Measurements from ENCODE around the gene FAM149A. TPM values are rescaled to one million over a fixed set of nuclear protein-coding genes. Genes with fewer than 3 reads are reported as not detected.

Gene FAM149A
- total RNA-seq, 1 donor from 2014 or later = not detected

DNA sequence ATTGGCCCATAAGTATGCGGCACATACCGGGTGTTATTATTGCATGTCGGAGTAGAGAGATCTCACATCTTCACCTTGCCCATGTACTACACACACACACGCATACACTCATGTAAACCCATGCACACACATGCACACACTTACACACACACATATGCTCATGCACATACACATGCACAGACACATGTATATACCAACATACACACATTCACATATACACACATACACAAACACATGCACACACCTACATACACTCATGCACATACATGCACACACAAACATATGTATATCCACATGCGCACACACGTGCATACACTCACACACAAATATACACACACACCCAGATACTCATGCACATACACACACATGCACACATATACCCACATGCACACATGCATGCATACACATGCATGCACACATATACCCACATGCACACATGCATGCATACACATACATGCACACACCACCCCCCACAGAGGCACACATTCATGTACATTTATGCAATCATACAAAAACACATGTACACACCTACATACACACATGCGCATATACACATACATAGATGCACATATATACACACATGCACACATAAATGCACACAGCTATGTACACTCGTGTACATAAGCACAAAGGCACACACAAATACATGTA, 98.1 kb downstream of the FAM149A start:
- no peak for ATAC-seq (ENCODE audit: low read depth)
- Mint-ChIP-seq H3K4me3 (no peak overlapping the region), H3K36me3 (ENCODE audit: low read depth) (no peaks in the 10 kb centered on the region), H3K27me3 (no peaks in the 10 kb centered on the region), H3K4me1 (peaks cover 23% of the 10 kb centered on the region), H3K9me3 (no peaks in the 10 kb centered on the region), H3K27ac (no peak overlapping the region)
- intact Hi-C loops (cut with micrococcal nuclease) = loop anchor here (2.0 to 5.0 kb wide), 2 partner anchors 134 to 560 kb away; partner anchors contain the start of gene TLR3
- ChIA-PET CTCF (interaction anchor here (0.9 to 1.3 kb wide), 2 partner anchors 10 to 135 kb away, joined by 3 to 8 read pairs; no protein-coding TSS in a partner anchor), POLR2A (interaction anchor here (1.1 to 1.3 kb wide), 2 partner anchors 10 to 12 kb away, joined by 4 read pairs; no protein-coding TSS in a partner anchor)
- TF ChIP-seq, protein P1, sequence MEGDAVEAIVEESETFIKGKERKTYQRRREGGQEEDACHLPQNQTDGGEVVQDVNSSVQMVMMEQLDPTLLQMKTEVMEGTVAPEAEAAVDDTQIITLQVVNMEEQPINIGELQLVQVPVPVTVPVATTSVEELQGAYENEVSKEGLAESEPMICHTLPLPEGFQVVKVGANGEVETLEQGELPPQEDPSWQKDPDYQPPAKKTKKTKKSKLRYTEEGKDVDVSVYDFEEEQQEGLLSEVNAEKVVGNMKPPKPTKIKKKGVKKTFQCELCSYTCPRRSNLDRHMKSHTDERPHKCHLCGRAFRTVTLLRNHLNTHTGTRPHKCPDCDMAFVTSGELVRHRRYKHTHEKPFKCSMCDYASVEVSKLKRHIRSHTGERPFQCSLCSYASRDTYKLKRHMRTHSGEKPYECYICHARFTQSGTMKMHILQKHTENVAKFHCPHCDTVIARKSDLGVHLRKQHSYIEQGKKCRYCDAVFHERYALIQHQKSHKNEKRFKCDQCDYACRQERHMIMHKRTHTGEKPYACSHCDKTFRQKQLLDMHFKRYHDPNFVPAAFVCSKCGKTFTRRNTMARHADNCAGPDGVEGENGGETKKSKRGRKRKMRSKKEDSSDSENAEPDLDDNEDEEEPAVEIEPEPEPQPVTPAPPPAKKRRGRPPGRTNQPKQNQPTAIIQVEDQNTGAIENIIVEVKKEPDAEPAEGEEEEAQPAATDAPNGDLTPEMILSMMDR (IDR thresholded peaks at IDR 0.05) = no peak
- no peak for DNase-seq

DNA sequence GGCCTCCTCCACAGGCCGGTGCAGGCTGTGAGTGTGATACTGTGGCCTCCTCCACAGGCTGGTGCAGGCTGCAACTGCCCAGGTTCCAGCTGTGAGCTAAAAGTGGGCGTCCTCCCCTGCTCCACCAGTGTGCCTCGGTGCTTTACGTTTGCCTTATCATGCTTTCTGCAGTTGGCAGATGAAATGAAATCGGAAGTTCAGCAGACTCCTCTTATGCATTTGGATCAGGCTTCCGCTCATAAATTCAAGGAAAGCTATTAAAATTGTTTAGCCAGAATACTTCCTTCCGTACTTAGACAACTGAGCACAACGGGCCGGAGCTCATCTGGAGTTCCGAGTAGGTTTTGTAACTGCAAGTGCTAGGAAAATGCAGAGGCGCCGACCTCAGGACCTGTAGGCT, 98.9 kb downstream of the FAM149A start:
- no peaks in the 10 kb centered on the region for H3K27me3 Mint-ChIP-seq
- no peak for ATAC-seq (ENCODE audit: low read depth)
- TF ChIP-seq, protein P1 (IDR thresholded peaks at IDR 0.05) = no peak
- H3K4me1 Mint-ChIP-seq = peaks cover 23% of the 10 kb centered on the region
- POLR2A ChIA-PET = interaction anchor here (1.0 kb wide), 1 partner anchor 12 kb away, joined by 3 read pairs; the partner anchor contains the start of gene CYP4V2
- H3K36me3 Mint-ChIP-seq (ENCODE audit: low read depth) = no peaks in the 10 kb centered on the region
- DNase-seq = no peak
- H3K27ac Mint-ChIP-seq = peak overlapping the region; percentile 66
- H3K4me3 Mint-ChIP-seq = peak overlapping the region; percentile 69
- no peaks in the 10 kb centered on the region for H3K9me3 Mint-ChIP-seq
- intact Hi-C loops (cut with micrococcal nuclease) = loop anchor here (2.0 to 5.0 kb wide), 2 partner anchors 135 to 561 kb away; partner anchors contain the start of gene TLR3
- CTCF ChIA-PET = interaction anchor here (0.7 kb wide), 1 partner anchor 1492 kb away, joined by 3 read pairs; no protein-coding TSS in a partner anchor

DNA sequence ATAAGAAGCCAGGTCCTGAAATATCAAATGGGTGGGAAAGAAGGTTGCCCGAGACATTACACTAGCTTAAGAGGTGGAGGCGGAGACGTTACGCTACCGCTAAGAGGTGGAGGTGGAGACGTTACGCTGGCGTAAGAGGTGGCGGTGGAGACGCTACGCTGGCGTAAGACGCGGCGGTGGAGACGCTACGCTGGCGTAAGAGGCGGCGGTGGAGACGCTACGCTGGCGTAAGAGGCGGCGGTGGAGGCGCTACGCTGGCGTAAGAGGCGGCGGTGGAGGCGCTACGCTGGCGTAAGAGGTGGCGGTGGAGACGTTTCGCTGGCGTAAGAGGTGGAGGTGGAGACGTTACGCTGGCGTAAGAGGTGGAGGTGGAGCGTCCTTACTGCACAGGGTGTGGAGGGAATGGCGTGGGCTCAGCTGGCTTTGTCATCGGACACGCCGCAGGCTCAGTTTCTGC, 99.6 kb downstream of the FAM149A start:
- peak; percentile 54 for DNase-seq

DNA sequence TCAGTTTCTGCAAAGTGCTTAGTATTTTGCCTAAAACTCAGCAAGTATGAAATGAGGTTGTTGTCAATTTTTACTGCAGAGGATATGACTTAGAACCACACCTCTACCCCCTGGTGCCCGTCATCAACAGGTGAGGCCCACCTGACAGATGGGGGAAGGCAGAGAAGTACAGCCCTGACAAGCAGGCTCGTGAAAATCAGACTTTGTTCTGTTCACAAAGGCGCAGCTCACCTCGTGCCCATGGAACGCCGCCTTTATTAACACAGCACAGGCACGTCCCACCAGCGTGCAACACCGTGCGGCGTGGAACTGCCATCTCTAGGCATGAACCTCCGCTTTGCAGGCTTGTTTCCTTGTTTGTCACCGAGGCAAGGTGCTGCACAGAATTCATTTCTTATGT, 100.2 kb downstream of the FAM149A start:
- TF ChIP-seq, protein P1 (IDR thresholded peaks at IDR 0.05) = no peak
- DNase-seq (no peak), ATAC-seq (ENCODE audit: low read depth) (no peak)
- H3K27me3 Mint-ChIP-seq = no peaks in the 10 kb centered on the region
- POLR2A ChIA-PET = no interaction called here
- intact Hi-C loops (cut with micrococcal nuclease) = loop anchor here (1.0 to 5.0 kb wide), 2 partner anchors 13 to 562 kb away; partner anchors contain the start of gene CYP4V2
- peaks cover 6% of the 10 kb centered on the region for H3K9me3 Mint-ChIP-seq
- H3K4me3 Mint-ChIP-seq = peak overlapping the region; percentile 69
- peaks cover 10% of the 10 kb centered on the region for H3K36me3 Mint-ChIP-seq (ENCODE audit: low read depth)
- peak overlapping the region; percentile 66 for H3K27ac Mint-ChIP-seq
- CTCF ChIA-PET = no interaction called here
- H3K4me1 Mint-ChIP-seq = peaks cover 23% of the 10 kb centered on the region

More for the DNA sequence above, 99.6 kb downstream of the FAM149A start:
- ChIA-PET POLR2A (interaction anchor here (1.0 kb wide), 1 partner anchor 13 kb away, joined by 3 read pairs; the partner anchor contains the start of gene CYP4V2), CTCF (no interaction called here)
- Mint-ChIP-seq H3K4me1 (peaks cover 23% of the 10 kb centered on the region), H3K27ac (peak overlapping the region; percentile 66), H3K36me3 (ENCODE audit: low read depth) (peaks cover 6% of the 10 kb centered on the region), H3K9me3 (peaks cover 3% of the 10 kb centered on the region), H3K4me3 (peak overlapping the region; percentile 69), H3K27me3 (no peaks in the 10 kb centered on the region)
- ATAC-seq (ENCODE audit: low read depth) = peak; percentile 65
- intact Hi-C loops (cut with micrococcal nuclease) = loop anchor here (1.0 to 5.0 kb wide), 2 partner anchors 13 to 562 kb away; partner anchors contain the start of gene CYP4V2
- TF ChIP-seq, protein P1 (IDR thresholded peaks at IDR 0.05) = no peak

DNA sequence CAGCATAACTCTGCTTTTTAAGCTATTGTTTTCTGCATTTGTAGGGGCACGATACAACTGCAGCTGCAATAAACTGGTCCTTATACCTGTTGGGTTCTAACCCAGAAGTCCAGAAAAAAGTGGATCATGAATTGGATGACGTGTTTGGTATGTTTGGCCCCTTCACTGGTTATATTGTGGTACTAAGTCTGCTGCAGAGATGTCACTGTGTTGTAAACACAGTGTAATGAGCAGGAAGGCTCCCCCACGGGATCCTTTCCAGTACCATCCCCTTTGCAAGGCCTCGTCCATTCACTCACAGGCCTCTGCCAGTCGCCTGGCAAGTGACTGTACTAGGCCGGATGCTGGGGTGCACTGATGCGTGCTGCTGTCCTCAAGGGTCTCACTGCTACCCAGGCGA, 100.7 kb downstream of the FAM149A start:
- ChIA-PET POLR2A (no interaction called here), CTCF (no interaction called here)
- Mint-ChIP-seq H3K4me1 (peaks cover 23% of the 10 kb centered on the region), H3K9me3 (peaks cover 6% of the 10 kb centered on the region), H3K27ac (no peak overlapping the region), H3K36me3 (ENCODE audit: low read depth) (peaks cover 15% of the 10 kb centered on the region), H3K4me3 (no peak overlapping the region), H3K27me3 (no peaks in the 10 kb centered on the region)
- DNase-seq (no peak), ATAC-seq (ENCODE audit: low read depth) (no peak)
- intact Hi-C loops (cut with micrococcal nuclease) = no loop called here
- TF ChIP-seq, protein P1 (IDR thresholded peaks at IDR 0.05) = no peak
